Activated T-cell treated with anti-CD3 and anti-CD28 coated beads for 1 hour (primary cell): ENCODE results near the gene HCRT.

Experiments used
- DNase-seq: peaks from one replicate; pipeline ENCODE4 v3.0.0-alpha.2; 2020; ENCODE audit warnings: low read depth

Gene HCRT

GRCh38 chr17:42138749-42139492, 46.3 kb downstream of the HCRT start:
- no peak for DNase-seq

DNA sequence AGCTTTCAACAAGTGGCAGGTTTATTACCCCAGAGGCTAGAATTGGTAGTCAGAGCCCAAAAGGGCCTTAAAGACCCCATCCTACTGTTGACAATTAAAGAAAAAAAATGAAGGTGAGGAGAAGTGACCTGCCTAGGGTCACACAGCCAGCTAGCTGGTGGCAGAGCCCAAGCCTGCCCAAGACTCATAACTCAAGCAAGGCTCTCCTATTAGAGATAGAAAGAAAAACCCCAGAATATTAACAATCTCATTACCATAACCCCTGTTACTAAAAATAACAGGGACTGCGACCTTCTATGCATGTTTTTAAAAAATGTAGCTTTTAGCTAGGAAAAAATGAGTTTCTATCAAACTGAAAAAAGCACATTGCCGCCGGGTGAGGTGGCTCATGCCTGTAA, 48.6 kb downstream of the HCRT start:
- DNase-seq: no peak

DNA sequence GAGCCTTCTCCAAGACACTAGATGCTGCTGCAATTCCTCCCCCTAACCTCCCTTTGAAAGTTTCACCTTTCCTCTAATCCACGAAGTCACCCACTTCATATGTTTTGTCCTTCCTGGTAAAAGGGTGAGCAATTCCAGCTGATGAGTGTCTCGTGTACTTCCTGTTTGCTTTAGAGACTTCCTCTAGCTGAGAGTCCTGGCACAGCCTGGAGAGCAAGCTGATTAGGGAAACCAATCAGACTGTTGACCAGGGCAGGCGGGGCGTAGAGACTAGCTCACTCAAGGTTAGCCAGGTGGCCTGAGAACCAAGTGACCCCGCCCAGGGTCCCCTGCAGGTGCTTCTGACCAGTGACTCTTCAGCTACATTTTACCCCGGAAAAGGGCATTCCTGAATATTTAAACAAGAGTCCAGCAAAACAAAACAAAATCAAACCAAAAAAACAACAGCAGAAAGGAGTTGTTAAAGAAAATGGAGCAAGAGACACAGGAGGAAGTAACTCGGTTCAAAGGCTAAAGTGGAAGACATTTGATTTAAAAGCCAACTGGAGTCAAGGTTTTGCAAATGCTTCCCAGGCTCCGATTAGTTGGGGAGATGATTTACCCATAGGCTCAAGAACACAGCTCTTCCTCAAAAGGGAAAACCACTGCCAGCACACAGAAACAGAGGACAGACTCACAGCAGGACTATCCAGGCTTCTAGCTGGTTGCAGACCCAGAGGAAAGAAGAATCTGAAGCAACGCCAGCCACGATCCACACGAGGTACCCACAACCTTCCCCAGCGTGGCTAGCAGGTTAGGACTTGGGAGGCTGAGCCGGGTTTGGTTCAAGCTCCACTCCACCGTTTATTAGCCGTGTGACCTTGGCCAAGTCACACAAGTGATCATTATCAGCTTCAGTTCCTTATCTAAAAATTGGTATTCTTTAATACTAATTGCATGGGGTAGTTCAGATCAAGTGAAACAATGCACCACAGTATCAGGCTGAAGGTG, 49.3 kb downstream of the HCRT start:
- DNase-seq: no peak

DNA sequence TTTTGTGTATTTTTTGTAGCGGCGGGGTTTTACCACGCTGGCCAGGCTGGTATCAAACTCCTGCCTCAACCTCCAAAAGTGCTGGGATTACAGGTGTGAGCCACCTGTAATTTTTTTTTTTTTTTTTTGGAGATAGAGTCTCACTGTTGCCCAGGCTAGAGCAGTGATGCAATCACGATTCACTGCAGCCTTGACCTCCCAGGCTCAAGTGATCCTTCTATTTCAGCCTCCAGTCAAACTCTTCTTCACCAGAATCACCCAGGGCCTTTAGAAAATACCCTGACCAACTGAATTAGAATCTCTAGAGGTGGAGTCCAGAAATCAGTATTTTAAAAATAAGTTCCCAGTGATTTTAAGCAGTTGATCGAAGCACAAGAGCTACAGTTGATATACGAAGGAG, 50.1 kb downstream of the HCRT start:
- DNase-seq: no peak
